Left cardiac atrium (tissue), 4 donors: ENCODE data around the gene MRPL21. TPM values are rescaled to one million over a fixed set of nuclear protein-coding genes. Genes with fewer than 3 reads are reported as not detected.
"Not testable (repeated sequence)": the region's sequence is repeated elsewhere in the genome, so short reads cannot be mapped to it uniquely, and the experiment has no call there.

Source experiments
- ATAC-seq, 2 donors: fragments of 200-7000 bp; cut with Tn5 transposase; one replicate each; pipeline ENCODE4 v1.9.1; 2020; ENCODE audit warnings: mild to moderate bottlenecking in 2 of 2, moderate library complexity in 2 of 2
- DNase-seq: peaks from one replicate; pipeline ENCODE4 v3.0.0-alpha.2; 2020
- intact Hi-C, 2 donors: fragments of 100-400 bp; cut with DNase I; formaldehyde crosslinking; loops; one replicate each; pipeline versions ENCODE4 v1.14.1 to v1.15.1; 2022 to 2023
- total RNA-seq, 2 donors: library from RNA; stranded (reverse); fragmentation: NEBNext Ultra II Directional; extraction: Animal tissue kit (Norgen Biotek cat#: 25700); gene quantifications; one replicate each; pipeline ENCODE4 v1.2.1, GENCODE V29; 2021
- donor health status: DM: no; HTN: yes; CAD: no.
- donor health status: DM: no; HTN: yes; CAD: no; lungs with severe emphysema.
- donor health status: DM: yes; HTN: yes; CAD: no.
- donor health status: Dilated cardiomyopathy.

MRPL21 gene
- total RNA-seq, 2 donors from 2014 or later = 76.0 to 89.7 TPM

GRCh38 chr11:68882391-68882790, 21.2 kb downstream of the MRPL21 start:
- intact Hi-C loops = no loop called here
- ATAC-seq (no peak), DNase-seq (no peak)

GRCh38 chr11:68881320-68881719, 22.3 kb downstream of the MRPL21 start:
- intact Hi-C loops = no loop called here
- DNase-seq (no peak), ATAC-seq (no peak)

- no peak for DNase-seq
- ATAC-seq = no peak
- intact Hi-C loops = no loop called here
These were observed 22.8 kb downstream of the MRPL21 start for GRCh38 chr11:68880851-68881250.

GRCh38 chr11:68878022-68878421, 25.6 kb downstream of the MRPL21 start:
- intact Hi-C loops = no loop called here
- ATAC-seq = no peak
- no peak for DNase-seq

- ATAC-seq (no peak), DNase-seq (no peak)
- intact Hi-C loops = no loop called here
These were observed 31.2 kb downstream of the MRPL21 start for GRCh38 chr11:68872216-68873003.

GRCh38 chr11:68870470-68870869, 33.2 kb downstream of the MRPL21 start:
- ATAC-seq = no peak
- intact Hi-C loops = no loop called here
- no peak for DNase-seq

- ATAC-seq = no peak
- intact Hi-C loops = no loop called here
- DNase-seq = no peak
These were observed 35.3 kb downstream of the MRPL21 start for GRCh38 chr11:68868221-68868835.

GRCh38 chr11:68867066-68867465, 36.6 kb downstream of the MRPL21 start:
- intact Hi-C loops = no loop called here
- ATAC-seq (peak in 1 of 2 donors; percentile 42), DNase-seq (no peak)

GRCh38 chr11:68865241-68865640, 38.4 kb downstream of the MRPL21 start:
- DNase-seq (no peak), ATAC-seq (no peak)
- intact Hi-C loops = no loop called here

- intact Hi-C loops = no loop called here
- DNase-seq = no peak
- no peak for ATAC-seq
These were observed 39.9 kb downstream of the MRPL21 start for GRCh38 chr11:68863553-68864265.

GRCh38 chr11:68862421-68862820, 41.2 kb downstream of the MRPL21 start:
- DNase-seq (no peak), ATAC-seq (no peak)
- intact Hi-C loops = no loop called here

- ATAC-seq = no peak
- intact Hi-C loops = no loop called here
These were observed 44.5 kb downstream of the MRPL21 start for GRCh38 chr11:68859123-68859522.

GRCh38 chr11:68857037-68857586, 46.5 kb downstream of the MRPL21 start:
- intact Hi-C loops = no loop called here
- DNase-seq = no peak
- no peak for ATAC-seq

More at GRCh38 chr11:68859123-68859522, 44.5 kb downstream of the MRPL21 start:
- DNase-seq = no peak

- ATAC-seq, intact Hi-C loops, DNase-seq: not testable (repeated sequence)
These were observed 47.1 kb downstream of the MRPL21 start for GRCh38 chr11:68856425-68857030.

GRCh38 chr11:68855205-68855981, 48.2 kb downstream of the MRPL21 start:
- DNase-seq (peak; percentile 52), ATAC-seq (peak; percentile 98)
- intact Hi-C loops = no loop called here

GRCh38 chr11:68854273-68854958, 49.2 kb downstream of the MRPL21 start:
- intact Hi-C loops = no loop called here
- DNase-seq = no peak
- no peak for ATAC-seq

GRCh38 chr11:68852628-68853027, 51.0 kb downstream of the MRPL21 start:
- DNase-seq (no peak), ATAC-seq (no peak)
- intact Hi-C loops = no loop called here

GRCh38 chr11:68848429-68848828, 55.2 kb downstream of the MRPL21 start:
- intact Hi-C loops = no loop called here
- DNase-seq (no peak), ATAC-seq (no peak)
